ENCODE results near the gene GDE1.

DNA sequence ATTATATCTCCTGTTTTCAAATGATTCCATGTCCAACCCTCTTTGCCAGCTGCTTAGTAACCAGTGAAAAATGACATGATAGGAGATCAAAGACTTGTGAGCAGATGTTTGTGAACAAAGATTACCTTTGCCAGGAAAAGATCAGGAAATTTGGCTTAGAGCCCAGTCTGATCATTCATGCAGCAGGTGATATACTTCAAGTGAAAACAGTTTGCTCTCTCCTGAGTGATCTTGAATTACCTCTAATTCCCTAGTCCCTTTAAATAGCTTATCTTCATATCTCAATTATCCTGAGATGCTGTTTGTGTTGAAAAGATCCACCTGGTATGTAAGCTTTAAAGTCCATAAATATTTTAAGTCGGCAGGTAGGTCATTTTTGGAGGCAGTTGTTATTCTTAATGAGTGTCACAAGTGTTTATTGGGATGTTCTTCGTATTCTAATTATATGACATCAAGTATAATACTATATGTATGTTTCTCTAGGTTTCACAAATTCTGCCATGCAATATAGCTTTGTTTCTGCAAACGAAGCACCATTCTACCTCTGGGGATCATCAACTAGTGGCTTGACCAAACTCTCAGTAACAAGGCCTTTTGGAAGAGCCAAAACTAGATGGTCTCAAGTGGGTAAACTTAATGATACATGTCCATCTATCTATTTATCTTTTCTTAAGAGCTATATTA lies 20.4 kb upstream of the GDE1 start:
- TF ChIP-seq, protein P1, sequence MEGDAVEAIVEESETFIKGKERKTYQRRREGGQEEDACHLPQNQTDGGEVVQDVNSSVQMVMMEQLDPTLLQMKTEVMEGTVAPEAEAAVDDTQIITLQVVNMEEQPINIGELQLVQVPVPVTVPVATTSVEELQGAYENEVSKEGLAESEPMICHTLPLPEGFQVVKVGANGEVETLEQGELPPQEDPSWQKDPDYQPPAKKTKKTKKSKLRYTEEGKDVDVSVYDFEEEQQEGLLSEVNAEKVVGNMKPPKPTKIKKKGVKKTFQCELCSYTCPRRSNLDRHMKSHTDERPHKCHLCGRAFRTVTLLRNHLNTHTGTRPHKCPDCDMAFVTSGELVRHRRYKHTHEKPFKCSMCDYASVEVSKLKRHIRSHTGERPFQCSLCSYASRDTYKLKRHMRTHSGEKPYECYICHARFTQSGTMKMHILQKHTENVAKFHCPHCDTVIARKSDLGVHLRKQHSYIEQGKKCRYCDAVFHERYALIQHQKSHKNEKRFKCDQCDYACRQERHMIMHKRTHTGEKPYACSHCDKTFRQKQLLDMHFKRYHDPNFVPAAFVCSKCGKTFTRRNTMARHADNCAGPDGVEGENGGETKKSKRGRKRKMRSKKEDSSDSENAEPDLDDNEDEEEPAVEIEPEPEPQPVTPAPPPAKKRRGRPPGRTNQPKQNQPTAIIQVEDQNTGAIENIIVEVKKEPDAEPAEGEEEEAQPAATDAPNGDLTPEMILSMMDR (conservative IDR thresholded peaks at IDR 0.05 in 1 of 2, IDR thresholded peaks at IDR 0.05 in 1 of 2; ENCODE audit: extremely low read depth in 1 of 2, insufficient read depth in 1 of 2, low read depth in 1 of 2, low read length in 2 of 2) = no peak
- no peak for TF ChIP-seq EZH2 (IDR thresholded peaks at IDR 0.05; ENCODE audit: borderline replicate concordance, low read length)
